Neural cell (in vitro differentiated cells): ENCODE data around the gene ASAP3. TPM values are rescaled to one million over a fixed set of nuclear protein-coding genes. Genes with fewer than 3 reads are reported as not detected.

ENCODE experiments used
- H2AFZ ChIP-seq: fragments of 200-600, 300-800 bp; sonication (generic), shearing (Covaris generic); 2 replicates; pipeline ENCODE4 v1.6.0; 2014; ENCODE audit warnings: low read depth, mild to moderate bottlenecking, antibody characterized with exemption, low read length, moderate library complexity
- H3F3A ChIP-seq: fragments of 200-600 bp; shearing (Covaris generic); 2 replicates; pipeline ENCODE4 v1.6.1; 2016; ENCODE audit warnings: mild to moderate bottlenecking, moderate library complexity, mixed read lengths, antibody characterized with exemption, low read length; ENCODE audit not compliant: insufficient read depth, poor library complexity, severe bottlenecking
- H3K27ac ChIP-seq: fragments of 200-600, 300-800 bp; sonication (generic), shearing (Covaris generic); 2 replicates; pipeline ENCODE4 v1.5.1; 2014; ENCODE audit warnings: mild to moderate bottlenecking, low read length, moderate library complexity
- H3K27me3 ChIP-seq: fragments of 300-800, 200-600 bp; sonication (generic), shearing (Covaris generic); 2 replicates; pipeline ENCODE4 v1.6.0; 2014; ENCODE audit warnings: mild to moderate bottlenecking, low read depth, low read length, moderate library complexity; ENCODE audit not compliant: insufficient read depth
- H3K36me3 ChIP-seq: fragments of 300-800, 200-600 bp; sonication (generic), shearing (Covaris generic); 2 replicates; pipeline ENCODE4 v1.5.1; 2014; ENCODE audit warnings: mild to moderate bottlenecking, antibody characterized with exemption, low read length, moderate library complexity; ENCODE audit not compliant: insufficient read depth
- H3K4me2 ChIP-seq: fragments of 300-800, 200-600 bp; sonication (generic), shearing (Covaris generic); 2 replicates; pipeline ENCODE4 v1.6.0; 2014; ENCODE audit warnings: mild to moderate bottlenecking, low read length
- H3K4me3 ChIP-seq: fragments of 300-800, 200-600 bp; sonication (generic), shearing (Covaris generic); 2 replicates; pipeline ENCODE4 v1.5.1; 2014; ENCODE audit warnings: mild to moderate bottlenecking, low read length, moderate library complexity
- H3K79me2 ChIP-seq: fragments of 200-600 bp; shearing (Covaris generic); replicated peaks from 2 replicates; pipeline ENCODE4 v1.6.0; 2014; ENCODE audit warnings: mild to moderate bottlenecking, low read length, moderate library complexity; ENCODE audit not compliant: insufficient read depth
- H3K9ac ChIP-seq: fragments of 300-800, 200-600 bp; sonication (generic), shearing (Covaris generic); 2 replicates; pipeline ENCODE4 v1.6.1; 2016; ENCODE audit warnings: mild to moderate bottlenecking, low read length, mixed read lengths
- H3K9me2 ChIP-seq: fragments of 200-600 bp; shearing (Covaris generic); 2 replicates; pipeline ENCODE4 v1.6.1; 2016; ENCODE audit warnings: mild to moderate bottlenecking, low read length, mixed read lengths; ENCODE audit not compliant: insufficient read depth
- H3K9me3 ChIP-seq: fragments of 200-600, 300-800 bp; sonication (generic), shearing (Covaris generic); 2 replicates; pipeline ENCODE4 v1.6.1; 2016; ENCODE audit warnings: mild to moderate bottlenecking, mixed run types, low read length, moderate library complexity, mixed read lengths
- H4K20me1 ChIP-seq: fragments of 200-600 bp; shearing (Covaris generic); 2 replicates; pipeline ENCODE4 v1.6.1; 2016; ENCODE audit warnings: mild to moderate bottlenecking, mixed run types; ENCODE audit not compliant: insufficient read depth
- EP300 ChIP-seq: fragments of 450-650 bp; conservative IDR thresholded peaks from 2 replicates; pipeline ENCODE4 v1.6.1; 2014; ENCODE audit warnings: antibody characterized with exemption, mild to moderate bottlenecking, moderate library complexity; ENCODE audit not compliant: poor library complexity, severe bottlenecking
- EZH2 ChIP-seq: fragments of 200-600, 300-800 bp; shearing (Covaris generic), sonication (generic); IDR thresholded peaks from 2 replicates; pipeline ENCODE4 v1.6.1; 2014; ENCODE audit warnings: antibody characterized with exemption, low read length, borderline replicate concordance, mild to moderate bottlenecking; ENCODE audit not compliant: insufficient read depth, poor library complexity, severe bottlenecking
- MXI1 ChIP-seq: fragments of 450-650 bp; conservative IDR thresholded peaks from 2 replicates; pipeline ENCODE4 v1.6.1; 2014; ENCODE audit warnings: antibody characterized with exemption, mild to moderate bottlenecking; ENCODE audit not compliant: poor library complexity, severe bottlenecking
- SMC3 ChIP-seq: fragments of 450-650 bp; conservative IDR thresholded peaks from 2 replicates; pipeline ENCODE4 v1.6.1; 2014; ENCODE audit warnings: antibody characterized with exemption, mild to moderate bottlenecking, moderate library complexity; ENCODE audit not compliant: poor library complexity
- TAF1 ChIP-seq: IDR thresholded peaks from 2 replicates; pipeline ENCODE4 v1.6.1; 2012; ENCODE audit warnings: low read depth
- polyA plus RNA-seq: library from polyadenylated mRNA; depleted of rRNA; stranded (reverse); fragments of >200 nt; gene quantifications from 2 replicates; pipeline ENCODE4 v1.2.3, GENCODE V29; 2014
- TF ChIP-seq, protein P1 (sequence below): fragments of 450-650 bp; IDR thresholded peaks from 2 replicates; pipeline ENCODE4 v1.5.1; 2014; ENCODE audit warnings: antibody characterized with exemption, mild to moderate bottlenecking, moderate library complexity; ENCODE audit not compliant: poor library complexity, severe bottlenecking
- TF ChIP-seq, protein P2 (sequence below): IDR thresholded peaks from 2 replicates; pipeline ENCODE4 v1.6.1; 2012; ENCODE audit warnings: borderline replicate concordance

ASAP3 gene
- polyA plus RNA-seq, 1 donor from 2014 or later: 24.9 TPM

DNA sequence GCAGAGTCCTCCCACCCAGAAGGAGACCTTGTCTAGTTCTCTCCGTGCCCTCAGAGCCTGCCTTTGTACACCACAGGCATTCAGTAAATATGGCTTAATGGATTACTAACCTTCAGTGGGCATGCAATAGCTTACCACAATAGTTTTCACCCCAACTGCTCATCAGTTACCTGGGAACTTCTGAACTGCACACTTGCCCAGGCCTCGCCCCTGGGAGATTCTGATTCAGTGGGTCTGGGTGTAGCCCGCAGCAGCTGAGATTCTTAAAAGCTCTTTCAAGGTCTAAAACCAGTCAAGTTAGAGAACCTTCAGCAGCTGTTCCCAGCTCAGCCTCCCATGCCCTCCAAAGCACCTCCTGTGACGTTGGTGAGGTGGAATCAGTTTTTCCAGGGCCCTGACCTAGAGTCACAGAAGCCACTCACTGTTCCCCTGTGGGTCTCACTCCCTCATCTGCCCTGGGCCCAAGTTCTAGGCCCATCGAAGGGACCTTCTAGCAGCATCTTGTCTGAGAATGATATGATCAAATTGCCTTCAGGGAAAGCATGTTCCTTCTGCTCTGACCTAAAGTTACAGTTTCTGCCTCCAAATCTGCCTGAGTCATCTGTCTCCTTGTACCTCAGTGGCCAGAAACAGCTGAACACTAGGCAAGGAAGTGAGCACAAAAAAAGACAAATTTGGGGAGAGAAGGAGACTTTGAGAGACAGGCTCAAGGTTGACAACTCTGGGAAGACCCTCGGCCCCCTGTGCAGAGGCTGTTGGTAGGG lies 10.8 kb downstream of the ASAP3 start:
- no peak overlapping the region for H2AFZ ChIP-seq
- TF ChIP-seq SMC3 (no peak), EP300 (no peak), EZH2 (no peak), TAF1 (no peak), MXI1 (no peak)
- TF ChIP-seq, protein P1, sequence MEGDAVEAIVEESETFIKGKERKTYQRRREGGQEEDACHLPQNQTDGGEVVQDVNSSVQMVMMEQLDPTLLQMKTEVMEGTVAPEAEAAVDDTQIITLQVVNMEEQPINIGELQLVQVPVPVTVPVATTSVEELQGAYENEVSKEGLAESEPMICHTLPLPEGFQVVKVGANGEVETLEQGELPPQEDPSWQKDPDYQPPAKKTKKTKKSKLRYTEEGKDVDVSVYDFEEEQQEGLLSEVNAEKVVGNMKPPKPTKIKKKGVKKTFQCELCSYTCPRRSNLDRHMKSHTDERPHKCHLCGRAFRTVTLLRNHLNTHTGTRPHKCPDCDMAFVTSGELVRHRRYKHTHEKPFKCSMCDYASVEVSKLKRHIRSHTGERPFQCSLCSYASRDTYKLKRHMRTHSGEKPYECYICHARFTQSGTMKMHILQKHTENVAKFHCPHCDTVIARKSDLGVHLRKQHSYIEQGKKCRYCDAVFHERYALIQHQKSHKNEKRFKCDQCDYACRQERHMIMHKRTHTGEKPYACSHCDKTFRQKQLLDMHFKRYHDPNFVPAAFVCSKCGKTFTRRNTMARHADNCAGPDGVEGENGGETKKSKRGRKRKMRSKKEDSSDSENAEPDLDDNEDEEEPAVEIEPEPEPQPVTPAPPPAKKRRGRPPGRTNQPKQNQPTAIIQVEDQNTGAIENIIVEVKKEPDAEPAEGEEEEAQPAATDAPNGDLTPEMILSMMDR: no peak
- H3K9ac ChIP-seq: no peak overlapping the region
- H3K36me3 ChIP-seq: no peaks in the 10 kb centered on the region
- no peaks in the 10 kb centered on the region for H3F3A ChIP-seq
- H3K4me3 ChIP-seq: no peak overlapping the region
- H4K20me1 ChIP-seq: no peaks in the 10 kb centered on the region
- H3K27ac ChIP-seq: no peak overlapping the region
- peaks cover 9% of the 10 kb centered on the region for H3K79me2 ChIP-seq
- H3K9me3 ChIP-seq: no peaks in the 10 kb centered on the region
- H3K27me3 ChIP-seq: no peaks in the 10 kb centered on the region
- H3K4me2 ChIP-seq: no peak overlapping the region
- no peaks in the 10 kb centered on the region for H3K9me2 ChIP-seq

DNA sequence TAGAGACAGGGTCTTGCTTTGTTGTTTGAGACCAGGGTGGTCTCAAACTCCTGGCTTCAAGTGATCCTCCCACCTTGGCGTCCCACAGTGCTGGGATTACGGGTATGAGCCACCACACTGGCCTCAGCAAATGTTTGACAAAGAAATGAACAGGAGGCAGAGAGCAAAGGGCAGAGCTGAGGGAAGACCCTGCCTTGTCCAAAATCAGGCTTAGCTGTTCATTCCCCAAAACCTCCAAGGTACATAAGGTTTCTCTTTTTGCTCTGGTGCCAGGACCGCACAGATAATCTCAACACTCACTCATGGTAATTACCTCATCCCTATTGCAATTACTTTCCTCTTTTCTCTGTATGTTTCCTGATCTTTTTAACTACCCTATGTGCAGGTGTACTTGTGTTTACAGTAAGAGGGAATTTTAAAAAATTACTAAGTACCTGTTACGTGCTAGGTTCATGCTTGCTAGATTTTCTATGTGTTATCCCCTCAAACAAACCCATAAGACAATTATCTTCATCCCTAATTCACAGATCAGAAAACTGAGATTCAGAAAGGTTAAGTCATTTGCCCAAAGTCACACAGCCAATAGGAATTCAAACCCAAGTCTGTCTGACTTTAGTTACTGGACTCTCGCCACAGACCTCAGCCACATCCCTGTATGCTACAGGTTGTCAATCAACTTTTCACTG lies 11.5 kb downstream of the ASAP3 start:
- Histone ChIP-seq H3K9me2 (no peaks in the 10 kb centered on the region), H2AFZ (no peak overlapping the region), H4K20me1 (no peaks in the 10 kb centered on the region), H3K27ac (no peak overlapping the region), H3K27me3 (no peaks in the 10 kb centered on the region), H3K36me3 (no peaks in the 10 kb centered on the region), H3K79me2 (peaks cover 9% of the 10 kb centered on the region), H3F3A (no peaks in the 10 kb centered on the region), H3K9me3 (no peaks in the 10 kb centered on the region), H3K4me3 (no peak overlapping the region), H3K9ac (no peak overlapping the region), H3K4me2 (no peak overlapping the region)
- TF ChIP-seq, protein P2, sequence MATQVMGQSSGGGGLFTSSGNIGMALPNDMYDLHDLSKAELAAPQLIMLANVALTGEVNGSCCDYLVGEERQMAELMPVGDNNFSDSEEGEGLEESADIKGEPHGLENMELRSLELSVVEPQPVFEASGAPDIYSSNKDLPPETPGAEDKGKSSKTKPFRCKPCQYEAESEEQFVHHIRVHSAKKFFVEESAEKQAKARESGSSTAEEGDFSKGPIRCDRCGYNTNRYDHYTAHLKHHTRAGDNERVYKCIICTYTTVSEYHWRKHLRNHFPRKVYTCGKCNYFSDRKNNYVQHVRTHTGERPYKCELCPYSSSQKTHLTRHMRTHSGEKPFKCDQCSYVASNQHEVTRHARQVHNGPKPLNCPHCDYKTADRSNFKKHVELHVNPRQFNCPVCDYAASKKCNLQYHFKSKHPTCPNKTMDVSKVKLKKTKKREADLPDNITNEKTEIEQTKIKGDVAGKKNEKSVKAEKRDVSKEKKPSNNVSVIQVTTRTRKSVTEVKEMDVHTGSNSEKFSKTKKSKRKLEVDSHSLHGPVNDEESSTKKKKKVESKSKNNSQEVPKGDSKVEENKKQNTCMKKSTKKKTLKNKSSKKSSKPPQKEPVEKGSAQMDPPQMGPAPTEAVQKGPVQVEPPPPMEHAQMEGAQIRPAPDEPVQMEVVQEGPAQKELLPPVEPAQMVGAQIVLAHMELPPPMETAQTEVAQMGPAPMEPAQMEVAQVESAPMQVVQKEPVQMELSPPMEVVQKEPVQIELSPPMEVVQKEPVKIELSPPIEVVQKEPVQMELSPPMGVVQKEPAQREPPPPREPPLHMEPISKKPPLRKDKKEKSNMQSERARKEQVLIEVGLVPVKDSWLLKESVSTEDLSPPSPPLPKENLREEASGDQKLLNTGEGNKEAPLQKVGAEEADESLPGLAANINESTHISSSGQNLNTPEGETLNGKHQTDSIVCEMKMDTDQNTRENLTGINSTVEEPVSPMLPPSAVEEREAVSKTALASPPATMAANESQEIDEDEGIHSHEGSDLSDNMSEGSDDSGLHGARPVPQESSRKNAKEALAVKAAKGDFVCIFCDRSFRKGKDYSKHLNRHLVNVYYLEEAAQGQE: no peak
- TF ChIP-seq TAF1: no peak
